NCI-H2081 (cell line): ENCODE measurements around the gene PLEKHM2.

Experiments used
- DNase-seq, 2 experiments: peaks; one replicate each; lab custom pipeline; 2025; lab: John Stamatoyannopoulos, UW

PLEKHM2 gene

DNA sequence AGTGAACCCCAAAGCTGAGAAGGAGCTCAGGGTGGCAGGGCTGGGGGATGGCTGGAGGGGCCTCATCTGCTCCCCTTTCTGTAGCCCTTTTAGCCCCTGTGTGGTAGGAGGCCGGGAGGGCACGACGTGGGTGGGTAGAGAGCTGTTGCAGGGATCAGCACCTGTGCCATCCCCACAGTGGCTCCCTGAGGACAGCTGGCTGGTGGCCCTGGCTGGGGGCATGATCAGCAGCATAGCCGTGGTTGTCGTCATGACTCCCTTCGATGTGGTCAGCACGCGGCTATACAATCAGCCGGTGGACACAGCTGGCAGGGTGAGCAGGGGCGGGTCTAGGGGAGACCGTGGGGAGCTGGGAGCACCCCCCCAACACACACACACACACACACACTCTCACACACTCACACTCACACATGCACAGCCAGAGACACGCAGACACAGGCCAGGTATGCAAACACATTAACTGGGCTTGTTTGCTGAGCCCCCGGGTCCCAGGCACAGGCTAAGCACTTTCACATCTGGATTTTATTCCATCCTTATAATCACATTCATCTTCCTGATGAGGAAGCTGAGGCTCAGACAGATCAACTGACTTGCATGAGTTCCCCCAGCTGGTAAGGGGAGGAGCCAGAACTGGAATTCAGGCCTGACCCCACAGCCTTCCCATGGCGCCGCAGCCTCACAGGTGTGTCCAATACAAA lies 54.4 kb downstream of the PLEKHM2 start:
- DNase-seq, result no peak

DNA sequence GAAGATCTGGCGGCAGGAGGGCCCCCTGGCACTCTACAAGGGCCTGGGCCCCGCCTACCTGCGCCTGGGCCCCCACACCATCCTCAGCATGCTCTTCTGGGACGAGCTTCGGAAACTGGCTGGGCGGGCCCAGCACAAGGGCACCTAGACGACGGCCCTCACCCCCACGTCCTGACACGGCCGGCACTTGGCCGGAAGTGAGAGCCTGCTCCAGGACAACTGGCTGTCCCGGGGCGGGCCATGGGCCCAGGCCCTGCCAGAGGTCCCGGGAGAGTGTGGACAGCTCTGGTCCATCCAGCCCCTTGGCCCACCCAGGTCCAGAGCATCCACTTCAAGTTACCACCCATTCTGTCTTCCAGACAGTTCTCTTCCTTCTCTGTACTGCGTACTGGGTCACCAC lies 55.1 kb downstream of the PLEKHM2 start:
- no peak for DNase-seq

DNA sequence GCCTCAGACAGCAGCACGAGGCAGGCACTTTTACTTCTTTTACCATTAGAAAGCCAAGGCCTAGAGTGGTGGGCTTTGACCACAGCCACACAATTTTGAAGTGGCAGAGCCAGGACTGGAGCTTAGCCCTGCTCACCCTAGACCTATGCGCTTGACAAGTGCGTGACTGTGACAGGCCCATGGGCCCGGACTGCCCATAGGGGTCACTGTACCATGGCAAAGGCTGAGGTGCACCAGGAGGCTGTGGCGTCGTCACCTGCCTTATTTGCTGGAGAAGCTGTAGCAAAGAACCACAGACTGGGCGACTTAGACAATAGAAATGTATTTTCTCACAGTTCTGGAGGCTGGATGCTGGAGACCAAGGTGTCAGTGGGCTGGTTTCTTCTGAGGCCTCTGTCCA lies 55.6 kb downstream of the PLEKHM2 start:
- DNase-seq, result no peak

DNA sequence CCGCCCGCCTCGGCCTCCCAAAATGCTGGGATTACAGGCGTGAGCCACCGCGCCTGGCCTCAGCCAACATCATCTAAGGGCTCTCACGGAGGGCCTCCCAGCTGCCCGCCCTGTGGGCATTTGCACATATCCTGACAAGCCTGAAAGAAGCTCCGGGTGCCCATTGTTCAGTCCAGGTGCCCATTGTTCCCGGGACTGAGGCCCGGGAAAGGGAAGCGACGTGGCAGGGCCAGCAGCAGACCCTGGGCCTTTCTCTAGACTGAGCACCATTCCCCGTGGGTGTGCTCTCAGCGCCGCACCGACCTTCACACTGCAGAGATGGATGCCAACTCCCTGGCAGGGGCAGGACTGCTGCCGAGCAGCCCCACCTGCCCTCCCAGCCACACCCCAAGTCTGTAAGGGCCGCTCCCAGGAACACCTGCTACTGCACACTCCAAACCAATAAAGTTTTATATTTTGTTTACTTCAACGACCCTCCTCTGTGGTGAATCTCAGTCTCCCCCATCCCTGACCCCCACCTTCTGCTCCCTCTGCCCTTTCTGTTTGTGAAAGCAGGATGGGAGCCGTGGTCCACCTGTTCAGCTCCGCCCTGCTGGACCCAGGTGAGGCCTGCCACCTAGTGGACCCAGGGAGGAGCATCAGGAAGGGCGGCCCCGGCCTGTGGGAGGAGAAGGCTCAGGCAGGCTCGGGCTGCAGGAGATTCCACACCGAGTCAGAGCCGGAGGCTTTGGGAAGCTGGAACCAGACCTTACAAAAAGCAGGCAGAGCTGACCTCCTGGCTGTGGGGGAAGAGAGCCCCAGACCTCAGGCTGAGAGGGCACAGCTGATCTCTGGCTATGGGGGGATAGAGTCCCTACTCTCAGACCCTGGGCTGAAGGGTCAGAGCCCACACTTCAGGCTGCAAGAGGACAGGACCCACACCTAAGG lies 57.1 kb downstream of the PLEKHM2 start:
- DNase-seq, result peak; percentile 90 to 95

DNA sequence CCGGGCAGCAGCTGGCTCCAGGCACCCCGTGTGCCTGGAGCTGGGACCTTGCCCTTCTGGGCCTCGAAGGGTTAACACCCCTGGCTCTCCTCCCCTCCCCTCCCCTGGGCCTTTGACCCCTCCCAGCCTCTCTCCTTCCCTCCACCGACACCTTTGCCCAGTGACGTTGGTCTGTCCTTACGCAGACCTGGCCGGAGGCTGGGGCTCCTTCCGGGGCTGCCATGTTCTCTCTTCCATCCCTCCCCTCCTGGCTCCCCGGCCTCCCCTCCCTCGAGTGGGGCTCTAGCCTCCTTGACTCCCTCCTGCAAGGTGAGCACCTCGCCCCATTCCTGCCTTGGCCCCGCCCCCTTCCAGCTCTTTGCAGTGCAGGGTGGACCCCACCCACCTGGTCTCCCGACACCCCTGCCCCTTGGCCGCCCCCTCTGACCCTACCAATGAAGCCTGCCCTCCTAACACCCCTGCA lies 58.2 kb downstream of the PLEKHM2 start, which contains the start of gene TMEM82:
TMEM82 (plus strand) TSS at position 161 of the 463 bp plus-strand sequence; CDS start at position 222, 61 bp downstream.
- DNase-seq, result no peak

DNA sequence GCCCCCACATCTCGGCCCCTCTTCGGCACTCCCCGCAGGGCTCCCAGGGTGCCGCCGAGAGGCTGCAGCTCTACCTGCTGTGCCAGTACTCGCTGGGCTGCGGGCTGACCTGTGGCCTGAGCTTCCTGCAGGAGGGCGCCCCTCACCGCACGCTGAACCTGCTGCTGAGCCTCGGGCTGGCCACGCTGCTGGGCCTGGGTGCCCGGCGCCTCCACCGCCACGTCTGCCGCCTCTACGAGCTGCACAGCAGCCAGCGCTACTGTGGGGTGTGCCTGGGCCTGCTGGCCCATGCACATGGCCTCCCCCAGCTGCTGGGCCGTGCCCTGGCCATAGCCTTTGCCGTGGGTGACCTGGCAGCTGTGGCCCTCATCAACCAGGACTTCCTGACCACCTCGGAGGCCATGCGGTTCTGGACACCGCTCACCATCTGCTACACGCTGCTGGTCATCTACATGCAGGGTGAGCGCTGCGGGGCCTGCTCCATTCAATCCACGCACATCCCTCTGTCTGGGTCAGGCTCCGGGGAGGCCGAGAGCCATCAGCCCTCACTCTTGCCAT lies 60.1 kb downstream of the PLEKHM2 start:
- DNase-seq, result no peak

DNA sequence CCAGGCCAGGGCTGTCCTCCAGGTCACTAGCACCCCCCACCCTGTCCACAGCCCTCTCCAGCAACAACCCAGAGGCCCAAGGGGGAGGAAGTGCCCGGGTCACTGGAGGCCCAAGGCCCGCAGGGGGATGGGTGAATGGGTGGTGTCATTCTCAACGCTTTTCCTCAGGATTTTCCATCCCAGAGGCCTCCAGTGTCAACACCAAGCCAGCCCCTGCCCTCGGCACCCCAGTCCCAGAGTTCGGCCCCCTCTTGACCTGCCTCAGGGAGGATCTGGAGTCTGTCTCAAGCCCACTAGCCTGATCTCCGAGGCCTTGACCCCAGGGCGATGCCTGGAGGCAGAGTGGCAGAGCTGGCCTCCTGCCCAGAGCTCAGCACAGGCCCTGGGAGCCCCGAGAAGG lies 63.3 kb downstream of the PLEKHM2 start:
- no peak for DNase-seq

DNA sequence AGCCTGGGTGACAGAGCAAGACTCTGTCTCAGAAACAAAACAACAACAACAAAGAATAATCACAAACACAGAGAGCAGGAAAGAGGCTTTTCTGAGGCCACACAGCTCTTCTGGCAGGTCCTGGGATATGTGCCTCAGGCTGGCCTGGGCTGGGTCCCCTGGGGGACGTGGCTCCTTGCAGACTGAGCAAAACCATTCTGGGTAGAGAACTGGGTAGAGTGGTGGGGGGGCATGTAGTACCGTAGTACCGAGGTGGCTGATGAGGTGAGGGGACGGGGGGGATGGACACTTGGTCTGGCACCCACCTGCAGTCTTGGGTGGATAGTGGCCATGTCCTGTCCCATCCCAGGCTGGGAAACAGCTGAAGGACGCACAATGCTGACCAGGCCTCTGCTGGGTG lies 64.1 kb downstream of the PLEKHM2 start:
- DNase-seq, result no peak

DNA sequence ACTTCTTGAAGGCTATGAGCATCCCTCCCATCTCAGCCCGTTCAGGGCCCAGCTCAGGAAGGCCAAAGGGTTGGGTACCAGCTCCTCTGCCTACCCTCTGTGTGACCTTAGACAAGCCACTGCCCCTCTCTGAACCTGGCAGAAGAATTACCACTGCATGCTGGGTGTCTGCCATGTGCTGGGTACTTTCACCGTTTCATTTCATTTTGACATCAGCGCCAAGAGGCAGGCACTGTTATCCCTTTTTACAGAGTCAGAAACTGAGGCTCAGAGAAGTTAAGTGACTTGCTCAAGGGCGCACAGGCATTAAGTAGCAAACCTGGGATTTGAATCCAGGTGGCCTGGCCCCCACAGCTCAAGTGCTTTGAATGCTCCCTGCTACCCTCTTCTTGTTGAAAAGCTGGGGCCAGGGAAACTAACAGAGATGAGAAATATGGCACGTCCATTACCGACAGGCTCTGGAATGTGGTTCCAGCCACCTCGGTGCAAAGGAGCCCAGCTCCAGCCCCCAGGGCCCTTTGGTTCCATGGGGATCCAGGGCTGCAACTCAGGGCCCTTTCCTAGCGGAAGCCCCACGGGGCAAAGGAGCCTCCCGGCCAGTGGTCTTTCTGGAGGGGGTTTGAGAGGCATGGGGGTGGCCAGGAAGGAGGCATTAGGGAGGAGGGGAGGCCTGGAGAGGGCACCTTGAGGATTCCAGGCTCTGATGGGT lies 64.7 kb downstream of the PLEKHM2 start:
- no peak for DNase-seq

DNA sequence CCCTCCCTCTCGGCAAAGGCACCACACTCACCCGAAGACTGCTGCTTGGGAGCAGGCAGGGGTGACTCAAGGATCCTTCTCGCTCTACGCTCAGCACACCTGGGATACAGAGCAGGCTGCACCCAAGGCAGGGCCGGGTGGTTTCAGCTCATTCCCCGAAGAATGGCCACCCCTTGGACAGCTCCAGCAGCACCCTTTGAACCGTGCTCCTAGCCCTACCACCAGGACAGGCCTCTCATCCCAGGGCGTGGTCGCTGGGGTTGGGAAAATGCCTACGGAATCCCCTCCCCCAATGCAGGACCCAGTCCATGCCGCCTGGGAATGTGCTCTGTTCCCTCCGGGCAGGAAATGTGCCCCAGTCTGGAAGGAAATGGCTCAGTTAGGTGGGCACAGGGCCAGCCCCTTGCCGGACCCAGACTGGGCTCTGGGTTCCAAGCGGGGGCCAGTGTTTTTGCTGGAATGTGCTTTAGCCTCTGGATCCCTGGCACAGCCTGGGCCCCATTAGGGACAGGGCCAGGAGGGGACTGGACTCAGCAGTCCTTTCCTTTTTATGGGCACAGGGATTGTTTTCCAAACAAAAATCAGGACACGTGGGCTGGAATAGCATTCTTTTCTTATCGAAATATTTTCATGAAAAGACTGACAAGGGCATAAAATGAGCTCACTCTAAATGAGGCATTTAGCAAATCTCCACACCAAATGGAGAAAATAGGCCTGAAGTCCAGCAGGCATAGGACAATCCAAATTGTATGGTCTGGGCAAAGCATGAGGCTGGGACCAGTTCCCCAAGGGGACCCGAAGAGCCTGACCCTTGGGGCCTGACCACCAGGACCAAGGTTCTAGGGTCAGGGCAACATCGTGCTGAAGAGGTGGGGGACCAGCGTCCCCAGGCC lies 65.5 kb downstream of the PLEKHM2 start:
- DNase-seq, result no peak

DNA sequence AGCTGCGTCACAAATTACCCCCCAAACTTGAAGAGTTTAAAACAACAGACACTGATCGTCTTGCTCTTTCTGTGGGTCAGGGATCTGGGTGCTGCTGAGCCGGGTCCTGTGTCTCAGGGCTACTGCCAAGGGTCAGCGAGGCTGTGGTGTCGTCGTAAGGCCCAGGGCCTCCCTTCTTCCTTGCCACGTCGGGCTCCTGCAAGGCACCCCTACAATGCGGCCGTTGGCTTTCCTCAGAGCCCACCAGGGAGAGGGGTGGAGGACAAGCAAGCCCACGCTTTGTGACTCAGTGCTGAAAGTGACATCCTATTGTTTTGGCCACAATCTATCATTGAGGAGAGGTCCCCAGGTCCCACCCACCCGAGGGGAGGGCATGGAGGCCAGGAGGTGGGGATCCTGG lies 66.8 kb downstream of the PLEKHM2 start:
- no peak for DNase-seq

DNA sequence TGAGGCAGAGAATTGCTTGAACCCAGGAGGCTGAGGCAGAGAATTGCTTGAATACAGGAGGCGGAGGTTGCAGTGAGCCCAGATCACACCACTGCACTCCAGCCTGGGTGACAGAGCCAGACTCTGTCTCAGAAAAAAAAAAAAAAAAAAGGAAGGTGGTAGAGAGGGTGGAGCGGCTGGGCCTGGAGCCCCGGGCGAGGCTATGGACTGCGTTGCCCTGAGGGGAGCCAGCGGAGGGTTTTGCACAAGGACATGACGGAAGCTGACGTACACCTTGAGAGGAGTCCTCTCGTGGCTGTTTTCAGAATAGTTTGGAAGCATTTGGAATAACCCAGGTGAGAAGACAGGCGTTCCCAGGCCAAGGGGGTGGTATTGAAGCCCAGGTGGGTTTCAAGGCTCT lies 67.6 kb downstream of the PLEKHM2 start:
- no peak for DNase-seq

DNA sequence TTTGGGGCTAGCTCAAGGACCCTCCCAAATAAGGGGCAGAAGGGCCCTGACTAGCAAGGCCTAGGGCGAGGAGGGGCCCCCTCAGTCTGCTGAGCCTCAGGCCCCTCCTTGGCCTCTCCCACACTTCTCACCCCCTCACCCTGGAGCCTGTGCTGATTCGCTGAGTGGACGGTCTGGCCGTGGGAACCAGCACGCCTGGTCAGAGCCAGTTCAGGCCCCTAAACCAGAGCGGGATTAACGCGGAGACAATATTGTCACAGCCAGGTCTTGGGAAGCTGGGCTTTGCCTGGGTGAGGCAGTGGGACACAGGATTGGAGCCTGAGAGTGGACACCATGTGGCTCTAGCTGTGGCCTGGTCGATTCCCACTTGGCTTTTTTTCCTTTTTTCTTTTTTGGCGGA lies 69.7 kb downstream of the PLEKHM2 start:
- DNase-seq, result no peak

DNA sequence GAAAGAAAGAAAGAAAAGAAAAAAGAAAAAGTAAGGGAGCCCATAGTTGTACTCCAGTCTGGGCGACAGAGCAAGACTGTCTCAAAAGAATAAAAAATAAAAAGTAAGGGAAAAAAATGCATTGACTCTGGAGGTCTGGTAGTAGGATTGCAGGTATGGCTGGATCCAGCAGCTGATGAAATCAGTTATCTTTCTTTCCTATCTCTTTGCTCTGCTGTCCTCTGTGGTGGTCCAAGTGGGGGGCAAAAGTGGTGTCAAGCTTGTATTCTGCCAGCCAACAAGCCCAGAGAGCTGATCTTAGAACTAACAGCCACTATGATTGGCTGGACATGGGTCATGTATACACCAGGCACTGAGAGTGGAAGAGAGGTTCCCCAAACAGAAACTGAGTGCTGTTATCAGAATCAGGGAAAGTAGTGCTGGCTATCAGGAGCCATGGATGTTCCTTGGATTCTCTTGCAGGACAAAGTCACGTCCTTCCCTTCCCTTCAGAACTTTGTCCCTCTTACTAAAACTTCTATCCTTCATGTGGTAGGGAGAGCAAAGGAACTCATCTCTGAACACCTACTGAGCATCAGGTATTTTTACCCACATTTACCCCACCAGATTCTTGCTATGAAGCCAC lies 71.0 kb downstream of the PLEKHM2 start:
- DNase-seq, result no peak

DNA sequence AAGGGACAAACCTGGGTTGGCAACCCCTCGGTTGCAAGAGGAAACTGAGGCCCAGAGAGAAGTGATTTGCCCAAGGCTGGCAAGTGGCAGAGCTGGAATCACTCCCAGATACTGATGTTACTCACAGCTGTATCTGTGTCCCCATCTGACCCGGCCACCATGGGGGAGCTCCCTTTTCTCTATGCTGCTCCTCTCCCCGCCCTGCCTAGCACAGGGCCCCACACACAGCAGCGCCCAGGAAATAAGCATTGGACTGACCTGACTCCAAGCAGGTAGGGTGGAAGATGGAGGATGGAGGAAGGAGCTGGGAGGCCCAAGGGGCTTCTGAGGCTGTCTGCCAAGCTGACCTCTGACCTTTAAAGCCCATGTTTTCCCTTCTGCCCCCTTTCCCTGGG lies 71.5 kb downstream of the PLEKHM2 start:
- DNase-seq, result no peak

DNA sequence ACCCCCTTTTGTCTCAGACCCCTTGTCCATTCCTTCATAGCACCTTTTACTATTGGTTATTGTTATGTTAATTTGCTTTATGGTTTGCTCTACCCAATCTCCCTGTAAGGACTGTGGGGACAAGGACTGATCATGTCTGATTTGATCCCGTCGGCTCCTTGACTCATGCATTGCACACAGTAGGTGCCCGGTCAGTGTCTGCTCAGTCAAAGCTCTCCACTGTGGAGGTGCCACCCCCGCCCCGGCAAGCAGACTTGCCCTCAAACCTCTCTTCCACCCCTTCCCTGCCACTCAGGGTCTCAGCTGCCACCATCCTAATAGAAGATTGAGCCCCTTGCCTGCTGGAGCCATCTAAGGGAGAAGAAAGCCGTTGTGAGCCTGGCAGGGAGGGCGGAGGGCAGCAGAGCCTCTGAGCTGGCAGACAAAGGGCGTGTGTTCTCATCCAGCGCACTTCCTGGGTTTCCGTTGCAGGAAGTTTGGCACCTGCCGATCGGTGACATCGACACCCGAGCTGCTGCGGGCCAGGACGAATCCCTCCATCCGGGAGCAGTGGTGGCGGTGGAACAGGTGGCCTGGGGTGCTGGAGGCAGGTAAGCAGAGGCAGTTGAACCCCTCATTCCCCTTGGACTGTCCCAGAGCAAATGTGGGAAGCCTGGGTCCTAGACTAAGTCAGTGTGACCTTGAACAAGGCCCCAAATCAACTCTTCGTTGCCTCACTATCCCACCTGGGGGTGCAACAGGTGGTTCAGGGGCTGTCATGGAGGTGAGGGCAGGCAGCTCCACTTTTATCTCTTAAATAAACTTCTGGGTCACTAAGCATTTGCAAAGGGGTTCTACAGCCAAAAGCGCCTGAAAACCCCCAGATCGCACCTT lies 72.3 kb downstream of the PLEKHM2 start:
- DNase-seq, result peak; percentile 63 to 85

DNA sequence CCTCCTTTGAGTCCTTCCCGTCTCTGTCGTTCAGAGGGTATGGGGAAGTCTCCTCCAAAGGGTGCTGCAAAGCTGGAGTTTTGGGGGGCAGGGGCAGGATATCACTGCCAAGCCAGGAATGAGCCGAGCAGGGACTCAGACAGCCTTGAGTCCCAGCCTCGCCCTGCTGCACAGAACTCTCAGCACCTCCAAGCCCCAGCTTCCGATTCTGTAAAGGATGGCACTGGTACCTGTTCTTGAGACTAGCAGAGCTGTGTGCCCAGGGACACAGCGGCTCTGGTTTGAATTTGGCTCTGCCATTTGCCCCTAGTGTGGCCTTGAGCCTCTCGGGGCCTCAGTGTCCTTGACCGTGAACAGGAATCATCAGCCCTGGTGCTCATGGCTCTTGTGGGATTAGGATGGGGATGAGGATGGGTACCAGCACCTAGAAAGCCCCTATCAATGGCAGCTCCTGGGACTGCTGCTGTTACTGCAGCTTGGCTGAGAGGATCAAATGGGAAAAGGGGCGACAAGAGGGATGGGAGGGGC lies 73.0 kb downstream of the PLEKHM2 start:
- DNase-seq, result no peak

DNA sequence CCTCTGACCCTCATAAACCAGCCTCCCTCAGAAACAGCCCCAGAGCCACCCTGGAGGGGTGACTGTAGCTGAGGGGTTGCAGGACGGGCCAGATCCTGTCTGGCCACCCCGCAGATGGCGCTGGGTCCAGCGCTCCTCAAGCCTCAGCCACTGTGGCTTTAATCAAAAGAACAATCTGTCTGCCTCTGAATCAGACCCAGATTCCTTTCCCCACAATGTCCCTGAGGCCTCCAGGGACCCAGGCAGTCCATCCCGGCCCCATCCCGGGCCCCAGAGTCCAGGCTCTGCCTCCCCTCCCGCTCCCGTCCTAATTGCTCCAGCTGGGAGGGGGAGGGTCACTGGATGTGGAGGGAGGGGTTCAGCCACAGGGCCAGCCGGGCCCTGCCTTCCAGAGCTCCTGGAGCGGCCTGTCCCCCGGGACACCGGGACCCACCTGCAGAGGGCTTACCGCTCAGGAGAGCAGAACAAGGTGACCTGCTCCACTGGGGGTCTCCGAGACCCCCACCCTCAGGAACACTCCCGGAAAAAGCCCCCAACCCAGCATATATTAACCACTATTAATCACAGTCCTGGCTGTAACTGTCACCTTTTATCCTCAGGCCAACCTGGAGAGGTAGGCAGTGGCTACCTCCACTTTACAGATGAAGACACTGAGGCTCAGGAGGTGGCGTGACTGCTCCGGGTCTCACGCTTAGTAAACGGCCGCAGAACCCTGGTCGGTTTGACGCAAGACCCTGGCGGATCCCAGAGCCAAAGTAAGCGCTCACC lies 73.6 kb downstream of the PLEKHM2 start:
- peak in 1 of 2 experiments; percentile 20 for DNase-seq
